NCI-H510A (cell line): ENCODE results near the gene LAPTM5.
A peak's percentile ranks its signal among the peaks of the same experiment; 100 is the strongest.

Experiments used
- DNase-seq: peaks from one replicate; lab custom pipeline; 2025; lab: John Stamatoyannopoulos, UW

Gene LAPTM5

GRCh38 chr1:30714536-30715090 is 43.0 kb downstream of the LAPTM5 start:
- no peak for DNase-seq

GRCh38 chr1:30714025-30714424 is 43.5 kb downstream of the LAPTM5 start:
- no peak for DNase-seq

- DNase-seq: no peak
Measured at GRCh38 chr1:30713311-30713710, 44.3 kb downstream of the LAPTM5 start.

- no peak for DNase-seq
Measured at GRCh38 chr1:30712583-30712982, 45.0 kb downstream of the LAPTM5 start.

- no peak for DNase-seq
Measured at GRCh38 chr1:30710407-30710806, 47.2 kb downstream of the LAPTM5 start.

- DNase-seq: no peak
Measured at GRCh38 chr1:30708361-30708728, 49.2 kb downstream of the LAPTM5 start.

- DNase-seq: peak; percentile 54
Measured at GRCh38 chr1:30707412-30708360, 49.9 kb downstream of the LAPTM5 start.

GRCh38 chr1:30706528-30706927 is 51.0 kb downstream of the LAPTM5 start:
- DNase-seq: no peak

- no peak for DNase-seq
Measured at GRCh38 chr1:30705698-30706097, 51.9 kb downstream of the LAPTM5 start.

GRCh38 chr1:30704765-30705509 is 52.6 kb downstream of the LAPTM5 start:
- no peak for DNase-seq

GRCh38 chr1:30704271-30704670 is 53.3 kb downstream of the LAPTM5 start:
- DNase-seq: no peak

- DNase-seq: no peak
Measured at GRCh38 chr1:30702823-30703222, 54.8 kb downstream of the LAPTM5 start.

GRCh38 chr1:30701258-30701633 is 56.3 kb downstream of the LAPTM5 start:
- no peak for DNase-seq

GRCh38 chr1:30700528-30701257 is 56.9 kb downstream of the LAPTM5 start:
- no peak for DNase-seq

- DNase-seq: no peak
Measured at GRCh38 chr1:30699762-30700161, 57.8 kb downstream of the LAPTM5 start.

GRCh38 chr1:30698401-30698981 is 59.1 kb downstream of the LAPTM5 start:
- no peak for DNase-seq

GRCh38 chr1:30697571-30698376 is 59.8 kb downstream of the LAPTM5 start:
- no peak for DNase-seq

GRCh38 chr1:30696831-30697230 is 60.7 kb downstream of the LAPTM5 start:
- DNase-seq: no peak

GRCh38 chr1:30695439-30695841 is 62.1 kb downstream of the LAPTM5 start:
- no peak for DNase-seq

GRCh38 chr1:30694280-30695175 is 63.0 kb downstream of the LAPTM5 start:
- DNase-seq: no peak
